ENCODE results near the gene TBC1D8. TPM values are rescaled to one million over a fixed set of nuclear protein-coding genes. Genes with fewer than 3 reads are reported as not detected.
A peak's percentile ranks its signal among the peaks of the same experiment; 100 is the strongest.

TBC1D8 gene
- total RNA-seq, 2 donors from 2014 or later, result 86.1 to 149 TPM

DNA sequence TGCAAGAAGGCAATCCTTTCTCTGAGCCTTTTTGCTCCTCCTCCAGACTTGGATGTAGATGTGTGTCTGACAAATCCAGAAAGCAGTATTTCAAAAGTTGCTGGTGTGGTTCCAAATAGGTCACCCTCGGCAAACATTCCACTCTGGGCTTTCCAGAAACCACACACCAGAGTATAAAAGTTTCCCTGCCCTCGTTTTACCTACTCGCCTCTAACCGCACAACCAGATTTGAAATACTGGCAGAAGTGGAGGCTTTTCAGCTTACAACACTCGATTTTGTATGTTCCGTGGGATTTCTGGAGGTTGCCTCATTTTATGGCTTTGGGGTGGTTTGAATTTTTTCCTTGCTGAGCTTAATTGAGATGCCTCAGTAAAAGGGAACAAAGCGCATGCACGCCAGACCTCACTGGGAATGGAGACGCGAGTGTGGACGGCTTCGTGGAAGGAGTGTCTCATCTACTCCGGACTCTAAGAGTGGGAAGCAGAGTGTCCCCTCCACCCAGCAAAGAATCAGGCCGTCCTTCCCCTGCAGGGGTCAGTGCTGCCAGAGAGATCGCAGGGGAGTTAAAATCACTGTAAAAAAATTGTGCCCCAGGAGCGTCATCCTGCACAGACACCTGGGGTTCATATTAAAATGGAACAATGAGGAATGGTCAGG, 193.1 kb downstream of the TBC1D8 start:
- Histone ChIP-seq H3K4me1 (replicated peaks) (no peaks in the 10 kb centered on the region), H3K36me3 (no peaks in the 10 kb centered on the region), H3K9me3 (no peaks in the 10 kb centered on the region), H3K27me3 (replicated peaks; ENCODE audit: insufficient read depth) (no peaks in the 10 kb centered on the region), H3K27ac (peak overlapping the region in 1 of 2 donors; percentile 15), H3K4me3 (no peak overlapping the region)
- 30% methylated on average over 16 of the region's 16 CpGs for whole genome bisulfite sequencing
- no peak for TF ChIP-seq POLR2A (IDR thresholded peaks at IDR 0.05)
- peak; percentile 71 for TF ChIP-seq POLR2AphosphoS5 (IDR thresholded peaks at IDR 0.05)
- no peak for TF ChIP-seq CTCF (IDR thresholded peaks at IDR 0.05)
- peak; percentile 77 for DNase-seq (ENCODE audit: low spot score)
- intact Hi-C loops (cut with DNase I), result no loop called here

Small RNA genes within 50 kb of the gene (small RNA-seq; reads per million reads assigned to genes)
- gene BBIP1P1, result 0 reads per million in 2 donors

Other genes with a start within 250 kb of the TBC1D8 start
- 1,000 to 10,000 TPM in 1 of 2 donors, 100 to 1,000 TPM in 1; 797 to 1,305 TPM for gene RPL31, start 149.1 kb downstream of the TBC1D8 start, total RNA-seq
- 10 to 100 TPM; 41.0 to 41.4 TPM for gene CNOT11, start 101.5 kb upstream of the TBC1D8 start, total RNA-seq
- gene RNF149, start 157.3 kb upstream of the TBC1D8 start, total RNA-seq, result 10 to 100 TPM; 57.2 to 75.4 TPM
- not detected for gene CREG2, start 236.1 kb upstream of the TBC1D8 start, total RNA-seq

Data from prostate gland (tissue), 2 donors.